Peyer's patch (tissue), 4 donors: ENCODE measurements around the gene B3GAT1.

Experiments
- CTCF ChIP-seq, 6 experiments: fragments of 450-650 bp in 4 of 6; fragments of 200-600 bp in 2 of 6; sonication (generic) in 1 of 6; IDR thresholded peaks; one replicate each; pipeline ENCODE4 v1.5.1; 2017 to 2019; ENCODE audit warnings: antibody characterized with exemption in 6 of 6, mild to moderate bottlenecking in 3 of 6, moderate library complexity in 1 of 6
- POLR2A ChIP-seq, 2 donors: fragments of 450-650 bp; IDR thresholded peaks; one replicate each; pipeline ENCODE4 v1.5.1; 2017; ENCODE audit warnings: antibody characterized with exemption in 2 of 2, mild to moderate bottlenecking in 2 of 2, moderate library complexity in 2 of 2

GRCh38 chr11:134385774-134386565 is 26.1 kb downstream of the B3GAT1 start:
- no peak for TF ChIP-seq CTCF (IDR thresholded peaks at IDR 0.05)
- no peak for TF ChIP-seq POLR2A (IDR thresholded peaks at IDR 0.05)
